HL-60 (cell line): ENCODE measurements around the gene LACC1.

Experiments used
- DNase-seq, 2 experiments: peaks; one replicate each; pipeline ENCODE4 v3.0.0-alpha.2; 2010 to 2020; ENCODE audit warnings: low read depth in 1 of 2, low spot score in 1 of 2
- H3K27ac ChIP-seq: fragments of 250-450 bp; sonication (Bioruptor Pico); replicated peaks from 2 replicates; pipeline ENCODE4 v1.5.1; 2020; ENCODE audit warnings: mild to moderate bottlenecking, moderate library complexity
- H3K27me3 ChIP-seq: fragments of 250-450 bp; sonication (Bioruptor Pico); 2 replicates; pipeline ENCODE4 v1.5.1; 2021; ENCODE audit warnings: mild to moderate bottlenecking, moderate library complexity; ENCODE audit not compliant: insufficient read depth, poor library complexity, severe bottlenecking
- H3K4me3 ChIP-seq: replicated peaks from 2 replicates; pipeline ENCODE4 v1.5.1; 2011; ENCODE audit warnings: mild to moderate bottlenecking, control low read depth, low read length; ENCODE audit not compliant: insufficient read depth
- GABPA ChIP-seq: IDR thresholded peaks from 2 replicates; pipeline ENCODE4 v1.6.1; 2012; ENCODE audit warnings: low read depth
- POLR2AphosphoS5 ChIP-seq: IDR thresholded peaks from 2 replicates; pipeline ENCODE4 v1.6.1; 2012; ENCODE audit warnings: low read depth
- REST ChIP-seq: IDR thresholded peaks from 2 replicates; pipeline ENCODE4 v1.6.1; 2012; ENCODE audit warnings: low read depth; ENCODE audit not compliant: insufficient replicate concordance
- SPI1 ChIP-seq: IDR thresholded peaks from 2 replicates; pipeline ENCODE4 v1.6.1; 2012; ENCODE audit warnings: low read depth, mild to moderate bottlenecking, borderline replicate concordance
- TF ChIP-seq, protein P1 (sequence below): IDR thresholded peaks from one replicate; pipeline ENCODE4 v1.5.1; 2011; ENCODE audit warnings: low read length, control low read depth, inconsistent platforms; ENCODE audit not compliant: insufficient read depth

The LACC1 gene

GRCh38 chr13:43880214-43880855, 631 bp downstream of the LACC1 start:
- no peak for TF ChIP-seq REST
- TF ChIP-seq GABPA = no peak
- no peak for TF ChIP-seq POLR2AphosphoS5
- TF ChIP-seq, protein P1, sequence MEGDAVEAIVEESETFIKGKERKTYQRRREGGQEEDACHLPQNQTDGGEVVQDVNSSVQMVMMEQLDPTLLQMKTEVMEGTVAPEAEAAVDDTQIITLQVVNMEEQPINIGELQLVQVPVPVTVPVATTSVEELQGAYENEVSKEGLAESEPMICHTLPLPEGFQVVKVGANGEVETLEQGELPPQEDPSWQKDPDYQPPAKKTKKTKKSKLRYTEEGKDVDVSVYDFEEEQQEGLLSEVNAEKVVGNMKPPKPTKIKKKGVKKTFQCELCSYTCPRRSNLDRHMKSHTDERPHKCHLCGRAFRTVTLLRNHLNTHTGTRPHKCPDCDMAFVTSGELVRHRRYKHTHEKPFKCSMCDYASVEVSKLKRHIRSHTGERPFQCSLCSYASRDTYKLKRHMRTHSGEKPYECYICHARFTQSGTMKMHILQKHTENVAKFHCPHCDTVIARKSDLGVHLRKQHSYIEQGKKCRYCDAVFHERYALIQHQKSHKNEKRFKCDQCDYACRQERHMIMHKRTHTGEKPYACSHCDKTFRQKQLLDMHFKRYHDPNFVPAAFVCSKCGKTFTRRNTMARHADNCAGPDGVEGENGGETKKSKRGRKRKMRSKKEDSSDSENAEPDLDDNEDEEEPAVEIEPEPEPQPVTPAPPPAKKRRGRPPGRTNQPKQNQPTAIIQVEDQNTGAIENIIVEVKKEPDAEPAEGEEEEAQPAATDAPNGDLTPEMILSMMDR = no peak
- no peak for TF ChIP-seq SPI1
- no peak for DNase-seq
- Histone ChIP-seq H3K4me3 (peak overlapping the region; percentile 56), H3K27ac (peak overlapping the region; percentile 91), H3K27me3 (no peaks in the 10 kb centered on the region)

- no peak for DNase-seq
- Histone ChIP-seq H3K27me3 (no peaks in the 10 kb centered on the region), H3K27ac (no peak overlapping the region), H3K4me3 (no peak overlapping the region)
- TF ChIP-seq POLR2AphosphoS5 (no peak), SPI1 (no peak), GABPA (no peak), REST (no peak)
- TF ChIP-seq, protein P1 = no peak
Measured at GRCh38 chr13:43880926-43881325, 1.2 kb downstream of the LACC1 start.

DNA sequence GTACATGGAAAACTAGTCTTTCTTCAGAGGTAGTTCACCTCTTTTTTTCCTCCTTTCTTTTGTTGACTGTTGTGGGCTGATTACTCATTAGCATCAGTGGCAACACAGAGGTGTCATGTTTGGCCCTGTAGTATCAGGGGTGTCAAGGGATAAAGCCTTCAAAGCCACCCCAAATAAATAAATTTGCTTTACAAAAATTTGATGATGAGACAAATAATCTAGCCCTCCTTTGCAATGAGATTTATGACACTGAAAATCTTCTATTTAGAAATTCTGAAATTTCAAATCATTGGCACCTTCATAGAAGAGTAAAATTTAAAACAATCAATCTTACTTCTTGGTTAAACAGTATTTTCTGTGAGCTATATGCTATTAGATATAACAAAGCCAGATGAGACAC, 1.9 kb downstream of the LACC1 start:
- TF ChIP-seq REST (no peak), GABPA (no peak), POLR2AphosphoS5 (no peak), SPI1 (no peak)
- TF ChIP-seq, protein P1 = no peak
- Histone ChIP-seq H3K27me3 (no peaks in the 10 kb centered on the region), H3K4me3 (no peak overlapping the region), H3K27ac (no peak overlapping the region)
- DNase-seq = no peak
